Measurements from ENCODE around the gene DAZAP1.

The DAZAP1 gene

DNA sequence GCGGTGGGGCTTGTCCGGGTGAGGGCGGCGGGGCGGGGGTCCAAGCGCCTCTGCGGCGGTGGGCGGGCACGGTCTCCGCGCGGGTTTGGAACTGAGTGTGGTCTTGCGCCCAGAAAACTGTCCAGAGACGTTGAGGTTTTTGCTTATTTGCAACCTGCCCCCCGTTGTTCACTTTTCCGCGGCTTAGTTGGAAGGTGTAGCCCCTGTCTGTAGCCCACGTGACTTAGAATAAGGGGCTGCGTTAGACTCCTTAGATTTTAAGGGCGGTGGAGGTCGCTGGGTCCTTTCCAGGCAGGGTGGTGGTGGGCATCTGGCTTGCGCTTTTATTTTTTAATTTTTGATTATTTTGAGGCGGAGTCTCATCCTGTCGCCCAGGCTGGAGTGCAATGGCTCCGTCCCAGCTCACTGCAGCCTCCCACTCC lies 31.6 kb downstream of the DAZAP1 start:
- TF ChIP-seq SIN3A (IDR thresholded peaks at IDR 0.05; ENCODE audit: borderline replicate concordance, insufficient read depth, low read length) (no peak), TAF1 (IDR thresholded peaks at IDR 0.05; ENCODE audit: borderline replicate concordance, insufficient read depth, low read length) (no peak), FOXP2 (optimal IDR thresholded peaks at IDR 0.05; ENCODE audit: borderline replicate concordance, extremely low read depth, extremely low read length, insufficient read depth) (no peak), POLR2AphosphoS5 (IDR thresholded peaks at IDR 0.05; ENCODE audit: low read depth, low read length) (no peak; the same call in 1 of the 2 replicates)
- TF ChIP-seq, protein P1, sequence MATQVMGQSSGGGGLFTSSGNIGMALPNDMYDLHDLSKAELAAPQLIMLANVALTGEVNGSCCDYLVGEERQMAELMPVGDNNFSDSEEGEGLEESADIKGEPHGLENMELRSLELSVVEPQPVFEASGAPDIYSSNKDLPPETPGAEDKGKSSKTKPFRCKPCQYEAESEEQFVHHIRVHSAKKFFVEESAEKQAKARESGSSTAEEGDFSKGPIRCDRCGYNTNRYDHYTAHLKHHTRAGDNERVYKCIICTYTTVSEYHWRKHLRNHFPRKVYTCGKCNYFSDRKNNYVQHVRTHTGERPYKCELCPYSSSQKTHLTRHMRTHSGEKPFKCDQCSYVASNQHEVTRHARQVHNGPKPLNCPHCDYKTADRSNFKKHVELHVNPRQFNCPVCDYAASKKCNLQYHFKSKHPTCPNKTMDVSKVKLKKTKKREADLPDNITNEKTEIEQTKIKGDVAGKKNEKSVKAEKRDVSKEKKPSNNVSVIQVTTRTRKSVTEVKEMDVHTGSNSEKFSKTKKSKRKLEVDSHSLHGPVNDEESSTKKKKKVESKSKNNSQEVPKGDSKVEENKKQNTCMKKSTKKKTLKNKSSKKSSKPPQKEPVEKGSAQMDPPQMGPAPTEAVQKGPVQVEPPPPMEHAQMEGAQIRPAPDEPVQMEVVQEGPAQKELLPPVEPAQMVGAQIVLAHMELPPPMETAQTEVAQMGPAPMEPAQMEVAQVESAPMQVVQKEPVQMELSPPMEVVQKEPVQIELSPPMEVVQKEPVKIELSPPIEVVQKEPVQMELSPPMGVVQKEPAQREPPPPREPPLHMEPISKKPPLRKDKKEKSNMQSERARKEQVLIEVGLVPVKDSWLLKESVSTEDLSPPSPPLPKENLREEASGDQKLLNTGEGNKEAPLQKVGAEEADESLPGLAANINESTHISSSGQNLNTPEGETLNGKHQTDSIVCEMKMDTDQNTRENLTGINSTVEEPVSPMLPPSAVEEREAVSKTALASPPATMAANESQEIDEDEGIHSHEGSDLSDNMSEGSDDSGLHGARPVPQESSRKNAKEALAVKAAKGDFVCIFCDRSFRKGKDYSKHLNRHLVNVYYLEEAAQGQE (IDR thresholded peaks at IDR 0.05; ENCODE audit: insufficient read depth in 1 of 2, low read depth in 2 of 2, low read length in 2 of 2) = no peak

DNA sequence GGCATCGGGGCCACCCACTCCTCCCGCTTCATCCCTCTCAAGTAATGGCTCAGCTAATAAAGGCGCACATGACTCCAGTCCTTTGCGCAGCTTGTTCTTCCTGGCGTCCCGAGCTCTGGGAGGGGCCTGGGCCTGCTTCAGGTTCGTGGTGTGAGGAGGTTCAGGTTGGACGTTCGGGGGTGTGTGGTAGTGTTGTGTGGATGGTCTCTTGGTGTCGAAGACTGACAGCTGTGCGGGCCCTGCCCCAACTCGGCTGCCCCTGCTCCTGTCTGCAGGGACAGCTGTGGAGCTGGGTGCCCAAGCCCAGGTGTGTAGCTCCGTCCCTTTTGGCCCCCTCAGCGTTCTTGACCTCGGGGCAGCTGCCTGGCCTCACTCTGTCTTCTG lies 33.0 kb downstream of the DAZAP1 start:
- TF ChIP-seq FOXP2 (optimal IDR thresholded peaks at IDR 0.05; ENCODE audit: borderline replicate concordance, extremely low read depth, extremely low read length, insufficient read depth) = no peak
- no peak for TF ChIP-seq TAF1 (IDR thresholded peaks at IDR 0.05; ENCODE audit: borderline replicate concordance, insufficient read depth, low read length)
- no peak for TF ChIP-seq SIN3A (IDR thresholded peaks at IDR 0.05; ENCODE audit: borderline replicate concordance, insufficient read depth, low read length)
- TF ChIP-seq POLR2AphosphoS5 (IDR thresholded peaks at IDR 0.05; ENCODE audit: low read depth, low read length) = no peak
- TF ChIP-seq, protein P1 (IDR thresholded peaks at IDR 0.05; ENCODE audit: insufficient read depth in 1 of 2, low read depth in 2 of 2, low read length in 2 of 2) = no peak

DNA sequence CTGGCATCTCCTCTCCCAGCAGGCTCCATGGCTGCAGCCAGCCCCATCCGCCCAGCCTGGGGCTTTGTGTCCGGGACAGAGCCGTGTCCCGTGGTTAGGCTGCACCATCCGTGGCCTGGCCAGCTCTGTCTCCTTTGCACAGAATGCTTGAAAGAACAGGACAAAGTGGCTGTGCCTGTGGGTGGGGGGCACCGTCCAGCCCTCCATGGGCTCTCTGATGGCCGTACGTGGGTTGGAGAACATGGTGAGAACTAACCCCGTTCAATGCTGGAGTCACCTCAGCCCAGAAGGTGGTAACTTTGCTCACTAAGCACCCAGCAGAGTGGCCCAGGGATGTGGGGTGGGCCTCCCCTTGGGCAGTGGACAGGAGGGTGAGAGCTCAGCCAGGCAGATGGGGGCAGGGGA lies 33.6 kb downstream of the DAZAP1 start:
- TF ChIP-seq SIN3A (IDR thresholded peaks at IDR 0.05; ENCODE audit: borderline replicate concordance, insufficient read depth, low read length) (no peak), TAF1 (IDR thresholded peaks at IDR 0.05; ENCODE audit: borderline replicate concordance, insufficient read depth, low read length) (no peak)

DNA sequence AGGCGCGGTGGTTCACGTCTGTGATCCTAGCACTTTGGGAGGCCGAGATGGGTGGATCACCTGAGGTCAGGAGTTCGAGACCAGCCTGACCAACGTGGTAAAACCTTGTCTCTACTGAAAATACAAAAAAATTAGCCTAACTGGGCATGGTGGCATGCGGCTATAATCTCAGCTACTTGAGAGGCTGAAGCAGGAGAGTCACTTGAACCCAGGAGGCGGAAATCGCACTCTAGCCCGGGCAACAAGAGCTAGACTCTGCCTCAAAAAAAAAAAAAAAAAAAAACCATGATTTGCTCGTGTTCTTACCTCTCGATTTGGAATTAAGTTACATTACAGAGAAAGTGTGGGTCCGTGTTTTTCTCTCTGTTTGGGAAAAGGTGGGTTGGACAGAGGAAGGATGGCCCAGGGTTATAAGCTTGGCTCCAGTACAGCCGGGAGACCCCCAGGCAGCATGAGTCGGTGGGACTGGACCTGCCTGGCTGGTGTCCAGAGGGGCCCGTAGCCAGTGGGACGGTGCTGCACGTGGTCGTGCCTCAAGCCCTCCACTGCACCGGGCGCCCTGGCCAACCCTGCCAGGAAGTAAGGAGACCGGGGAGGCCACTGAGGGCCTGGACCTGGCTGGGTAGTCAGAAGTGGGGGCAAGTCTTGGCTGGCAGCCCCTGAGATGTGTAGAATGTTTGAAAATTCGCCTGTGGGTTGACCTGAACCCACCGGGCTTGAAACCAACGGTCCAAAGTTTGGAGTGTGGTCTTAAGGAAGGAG lies 34.5 kb downstream of the DAZAP1 start:
- TF ChIP-seq SIN3A (IDR thresholded peaks at IDR 0.05; ENCODE audit: borderline replicate concordance, insufficient read depth, low read length) (no peak), TAF1 (IDR thresholded peaks at IDR 0.05; ENCODE audit: borderline replicate concordance, insufficient read depth, low read length) (no peak), POLR2AphosphoS5 (IDR thresholded peaks at IDR 0.05; ENCODE audit: low read depth, low read length) (no peak), FOXP2 (optimal IDR thresholded peaks at IDR 0.05; ENCODE audit: borderline replicate concordance, extremely low read depth, extremely low read length, insufficient read depth) (no peak)
- TF ChIP-seq, protein P1 (IDR thresholded peaks at IDR 0.05; ENCODE audit: insufficient read depth in 1 of 2, low read depth in 2 of 2, low read length in 2 of 2) = no peak

DNA sequence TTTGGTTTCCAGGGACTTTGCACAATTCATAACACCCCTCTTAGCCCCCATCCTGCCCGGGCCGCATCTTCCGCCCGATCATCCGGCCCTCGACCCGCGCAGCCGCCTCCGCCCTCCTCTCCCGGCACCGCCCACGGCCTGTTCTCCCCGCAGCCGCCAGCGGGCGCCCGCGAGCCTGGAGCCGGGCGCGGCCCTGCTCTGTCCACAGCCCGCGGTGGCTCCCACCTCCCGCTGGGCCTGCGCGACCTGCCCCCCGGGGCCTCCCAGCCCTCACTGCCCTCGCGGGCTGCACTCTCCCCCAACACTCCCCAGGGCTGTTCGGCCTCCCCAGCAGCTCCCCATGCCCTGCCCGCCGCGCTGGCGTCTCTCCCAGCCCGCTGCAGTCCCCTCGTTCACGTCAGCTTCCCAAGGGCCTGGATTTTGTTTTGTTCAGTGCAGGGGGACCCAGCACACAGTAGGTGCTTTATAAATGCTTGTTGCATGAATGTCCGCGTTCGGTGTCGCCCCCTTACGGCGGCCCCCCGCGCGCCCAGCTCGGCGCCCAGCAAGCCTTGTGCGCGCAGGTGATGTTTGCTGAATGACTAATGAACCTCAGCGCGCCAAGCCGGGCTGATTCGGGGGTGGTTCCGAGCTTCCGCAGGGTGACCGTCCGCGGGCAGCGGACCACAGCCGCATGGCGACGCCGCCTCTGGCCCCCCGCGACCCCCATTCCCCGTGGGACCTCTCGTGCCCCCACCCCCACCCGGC lies 38.0 kb downstream of the DAZAP1 start:
- TF ChIP-seq FOXP2 (optimal IDR thresholded peaks at IDR 0.05; ENCODE audit: borderline replicate concordance, extremely low read depth, extremely low read length, insufficient read depth) (peak; percentile 80), TAF1 (IDR thresholded peaks at IDR 0.05; ENCODE audit: borderline replicate concordance, insufficient read depth, low read length) (no peak)
- TF ChIP-seq, protein P1 (IDR thresholded peaks at IDR 0.05; ENCODE audit: insufficient read depth in 1 of 2, low read depth in 2 of 2, low read length in 2 of 2) = peak; percentile 53 to 72; a peak in 2 of 4 replicates
